H1 (cell line): ENCODE data around the gene CHAT.

Experiments used
- CTCF ChIP-seq, 3 experiments: IDR thresholded peaks; 1 replicate in 2 of 3; 2 replicates in 1 of 3; pipeline versions ENCODE4 v1.5.1 to v1.6.1; 2011; ENCODE audit warnings: low read length in 3 of 3, mild to moderate bottlenecking in 3 of 3, inconsistent platforms in 2 of 3, low read depth in 1 of 3, moderate library complexity in 1 of 3; ENCODE audit not compliant: insufficient read depth in 1 of 3; ENCODE audit errors: control extremely low read depth in 1 of 3
- GABPA ChIP-seq: IDR thresholded peaks from 2 replicates; pipeline ENCODE4 v1.6.1; 2011; ENCODE audit warnings: mild to moderate bottlenecking, low read length, moderate library complexity, borderline replicate concordance; ENCODE audit not compliant: insufficient read depth

- no peak for TF ChIP-seq CTCF (IDR thresholded peaks at IDR 0.05; ENCODE audit: control extremely low read depth in 1 of 3, insufficient read depth in 1 of 3, low read depth in 1 of 3, low read length in 3 of 3)
- TF ChIP-seq GABPA, result no peak
These were observed 5.5 kb upstream of the CHAT start for GRCh38 chr10:49608166-49609005.
